Erythroblast (primary cell): ENCODE data around the gene HIBADH.
A peak's percentile ranks its signal among the peaks of the same experiment; 100 is the strongest.

ENCODE experiments used
- DNase-seq, 2 experiments: peaks; one replicate each; lab custom pipeline; 2025; lab: John Stamatoyannopoulos, UW
- GATA1 ChIP-seq: IDR thresholded peaks from 2 replicates; pipeline ENCODE4 v1.6.1; 2011; ENCODE audit warnings: low read depth, mild to moderate bottlenecking, control low read depth, low read length, moderate library complexity
- POLR2A ChIP-seq: IDR thresholded peaks from 2 replicates; pipeline ENCODE4 v1.6.1; 2011; ENCODE audit warnings: mild to moderate bottlenecking, low read length

The HIBADH gene

GRCh38 chr7:27662490-27663205 lies at the start of gene HIBADH:
Gene HIBADH (minus strand): TSS chr7:27662883. CDS start chr7:27662788, 95 bp downstream.
- peak; percentile 99 for DNase-seq
- TF ChIP-seq POLR2A, result peak; percentile 85
- TF ChIP-seq GATA1, result no peak

DNA sequence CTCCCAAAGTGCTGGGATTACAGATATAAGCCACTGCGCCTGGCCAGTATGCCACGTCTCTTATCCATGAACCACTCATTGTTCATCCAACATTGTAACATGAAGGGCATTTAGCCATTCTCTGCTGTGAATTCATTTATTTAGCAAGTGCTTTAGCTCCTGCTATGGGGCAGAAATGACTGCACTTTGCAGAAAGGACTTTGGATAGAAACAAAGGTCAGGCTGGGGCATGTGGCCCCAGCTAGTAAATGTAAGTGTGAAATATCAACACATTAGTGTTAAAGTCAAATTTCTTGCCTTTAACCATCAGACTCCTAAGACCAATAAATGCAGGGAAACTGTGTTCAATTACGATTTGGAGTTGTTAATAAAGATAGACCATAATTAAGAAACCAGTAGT lies 49.5 kb upstream of the HIBADH start:
- TF ChIP-seq POLR2A, result no peak
- no peak for TF ChIP-seq GATA1
- no peak for DNase-seq

- DNase-seq, result peak; percentile 15 to 24
- no peak for TF ChIP-seq GATA1
- no peak for TF ChIP-seq POLR2A
These were observed 46.7 kb upstream of the HIBADH start for GRCh38 chr7:27709137-27710075.

- DNase-seq, result no peak
- TF ChIP-seq GATA1 (no peak), POLR2A (no peak)
These were observed 45.8 kb upstream of the HIBADH start for GRCh38 chr7:27708485-27708884.

GRCh38 chr7:27705200-27705594 lies 42.5 kb upstream of the HIBADH start:
- no peak for DNase-seq
- no peak for TF ChIP-seq POLR2A
- TF ChIP-seq GATA1, result no peak

DNA sequence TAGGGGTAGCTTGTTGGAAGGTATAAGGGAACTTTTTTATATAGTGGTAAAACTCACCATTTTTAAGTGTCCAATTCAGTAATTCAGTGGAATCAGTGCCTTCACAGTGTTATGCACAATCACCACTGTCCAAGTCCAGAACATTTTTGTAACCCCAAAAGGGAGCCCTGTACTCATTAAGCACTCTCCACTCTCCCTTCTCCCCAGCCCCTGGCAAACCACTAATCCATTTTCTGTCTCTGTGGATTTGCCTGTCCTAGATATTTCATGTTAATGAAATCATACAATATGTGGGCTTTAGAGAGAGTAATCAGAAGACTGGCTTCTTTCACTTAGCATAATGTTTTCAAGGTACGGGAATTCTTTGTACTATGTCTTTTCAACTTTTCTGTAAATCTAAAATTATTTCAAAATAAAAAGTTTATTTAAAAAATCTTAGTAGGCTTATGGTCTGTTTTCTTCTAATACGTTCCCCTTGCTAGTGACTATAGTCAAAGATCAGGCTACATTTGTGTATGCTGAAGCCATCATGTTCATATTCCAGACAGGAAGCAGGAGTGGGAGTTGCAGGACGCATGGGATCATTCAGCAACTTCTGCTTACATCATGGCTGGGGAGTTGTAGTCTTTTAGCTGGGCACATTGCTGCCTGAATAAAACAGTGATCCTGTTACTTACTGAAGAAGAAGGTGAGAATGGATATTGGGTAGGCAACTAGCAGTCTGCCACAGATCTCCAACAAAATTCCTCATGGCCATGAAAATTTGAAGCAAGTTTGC lies 41.9 kb upstream of the HIBADH start:
- no peak for DNase-seq
- TF ChIP-seq GATA1 (no peak), POLR2A (no peak)

GRCh38 chr7:27703181-27703580 lies 40.5 kb upstream of the HIBADH start:
- no peak for DNase-seq
- no peak for TF ChIP-seq GATA1
- no peak for TF ChIP-seq POLR2A

DNA sequence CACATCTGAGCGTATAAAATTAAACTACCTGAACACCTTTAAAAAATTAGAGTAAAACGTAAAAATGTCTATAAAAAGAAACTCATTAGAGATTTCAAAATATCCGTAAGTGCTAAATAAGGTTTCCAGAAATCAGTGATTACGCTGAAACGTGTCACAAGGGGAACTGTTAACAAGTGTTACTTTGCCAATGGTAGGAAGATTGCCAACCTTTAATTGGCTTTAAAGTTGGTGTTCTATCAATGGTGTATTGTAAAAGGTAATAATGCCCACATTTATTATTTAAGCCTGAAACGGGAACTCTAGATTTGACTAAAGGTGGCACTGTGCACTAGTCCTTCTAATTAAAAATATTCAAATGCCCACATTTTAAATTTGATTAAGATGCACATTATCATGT lies 37.8 kb upstream of the HIBADH start:
- no peak for TF ChIP-seq POLR2A
- no peak for TF ChIP-seq GATA1
- no peak for DNase-seq

- TF ChIP-seq GATA1 (no peak), POLR2A (no peak)
- no peak for DNase-seq
These were observed 37.1 kb upstream of the HIBADH start for GRCh38 chr7:27699751-27700150.

- peak in 1 of 2 experiments; percentile 12 for DNase-seq
These were observed 35.3 kb upstream of the HIBADH start for GRCh38 chr7:27697861-27698430.

GRCh38 chr7:27695096-27695495 lies 32.4 kb upstream of the HIBADH start:
- TF ChIP-seq GATA1, result no peak
- no peak for TF ChIP-seq POLR2A
- no peak for DNase-seq

More at GRCh38 chr7:27697861-27698430, 35.3 kb upstream of the HIBADH start:
- no peak for TF ChIP-seq POLR2A

DNA sequence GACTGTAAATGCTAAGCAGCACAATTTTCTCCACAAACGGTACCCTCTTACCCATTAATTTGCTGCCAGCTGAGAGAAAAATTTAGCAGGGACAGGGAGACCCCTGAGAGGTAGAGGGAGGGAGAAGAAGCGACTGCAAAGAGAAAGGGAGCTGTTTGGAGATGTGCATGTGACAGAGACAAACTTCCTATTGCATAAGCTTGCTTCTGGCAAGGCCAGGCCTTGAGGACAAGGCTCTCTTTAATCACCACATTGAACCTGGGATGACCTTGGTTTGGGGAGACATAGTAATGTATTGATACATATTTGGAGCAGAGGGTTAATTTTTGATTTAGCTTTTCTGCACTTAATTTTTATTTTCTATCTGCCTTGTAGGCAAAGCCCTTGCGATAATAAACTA lies 31.1 kb upstream of the HIBADH start:
- DNase-seq, result no peak
- no peak for TF ChIP-seq GATA1
- TF ChIP-seq POLR2A, result no peak

GRCh38 chr7:27690649-27691048 lies 28.0 kb upstream of the HIBADH start:
- DNase-seq, result no peak
- no peak for TF ChIP-seq GATA1
- no peak for TF ChIP-seq POLR2A
